Neural cell (in vitro differentiated cells): ENCODE results near the gene TARBP2. TPM values are rescaled to one million over a fixed set of nuclear protein-coding genes. Genes with fewer than 3 reads are reported as not detected.

Experiments
- H2AFZ ChIP-seq: fragments of 200-600, 300-800 bp; sonication (generic), shearing (Covaris generic); 2 replicates; pipeline ENCODE4 v1.6.0; 2014; ENCODE audit warnings: low read depth, mild to moderate bottlenecking, antibody characterized with exemption, low read length, moderate library complexity
- H3F3A ChIP-seq: fragments of 200-600 bp; shearing (Covaris generic); 2 replicates; pipeline ENCODE4 v1.6.1; 2016; ENCODE audit warnings: mild to moderate bottlenecking, moderate library complexity, mixed read lengths, antibody characterized with exemption, low read length; ENCODE audit not compliant: insufficient read depth, poor library complexity, severe bottlenecking
- H3K27ac ChIP-seq: fragments of 200-600, 300-800 bp; sonication (generic), shearing (Covaris generic); 2 replicates; pipeline ENCODE4 v1.5.1; 2014; ENCODE audit warnings: mild to moderate bottlenecking, low read length, moderate library complexity
- H3K27me3 ChIP-seq: fragments of 300-800, 200-600 bp; sonication (generic), shearing (Covaris generic); 2 replicates; pipeline ENCODE4 v1.6.0; 2014; ENCODE audit warnings: mild to moderate bottlenecking, low read depth, low read length, moderate library complexity; ENCODE audit not compliant: insufficient read depth
- H3K36me3 ChIP-seq: fragments of 300-800, 200-600 bp; sonication (generic), shearing (Covaris generic); 2 replicates; pipeline ENCODE4 v1.5.1; 2014; ENCODE audit warnings: mild to moderate bottlenecking, antibody characterized with exemption, low read length, moderate library complexity; ENCODE audit not compliant: insufficient read depth
- H3K4me2 ChIP-seq: fragments of 300-800, 200-600 bp; sonication (generic), shearing (Covaris generic); 2 replicates; pipeline ENCODE4 v1.6.0; 2014; ENCODE audit warnings: mild to moderate bottlenecking, low read length
- H3K4me3 ChIP-seq: fragments of 300-800, 200-600 bp; sonication (generic), shearing (Covaris generic); 2 replicates; pipeline ENCODE4 v1.5.1; 2014; ENCODE audit warnings: mild to moderate bottlenecking, low read length, moderate library complexity
- H3K79me2 ChIP-seq: fragments of 200-600 bp; shearing (Covaris generic); replicated peaks from 2 replicates; pipeline ENCODE4 v1.6.0; 2014; ENCODE audit warnings: mild to moderate bottlenecking, low read length, moderate library complexity; ENCODE audit not compliant: insufficient read depth
- H3K9ac ChIP-seq: fragments of 300-800, 200-600 bp; sonication (generic), shearing (Covaris generic); 2 replicates; pipeline ENCODE4 v1.6.1; 2016; ENCODE audit warnings: mild to moderate bottlenecking, low read length, mixed read lengths
- H3K9me2 ChIP-seq: fragments of 200-600 bp; shearing (Covaris generic); 2 replicates; pipeline ENCODE4 v1.6.1; 2016; ENCODE audit warnings: mild to moderate bottlenecking, low read length, mixed read lengths; ENCODE audit not compliant: insufficient read depth
- H3K9me3 ChIP-seq: fragments of 200-600, 300-800 bp; sonication (generic), shearing (Covaris generic); 2 replicates; pipeline ENCODE4 v1.6.1; 2016; ENCODE audit warnings: mild to moderate bottlenecking, mixed run types, low read length, moderate library complexity, mixed read lengths
- H4K20me1 ChIP-seq: fragments of 200-600 bp; shearing (Covaris generic); 2 replicates; pipeline ENCODE4 v1.6.1; 2016; ENCODE audit warnings: mild to moderate bottlenecking, mixed run types; ENCODE audit not compliant: insufficient read depth
- EP300 ChIP-seq: fragments of 450-650 bp; conservative IDR thresholded peaks from 2 replicates; pipeline ENCODE4 v1.6.1; 2014; ENCODE audit warnings: antibody characterized with exemption, mild to moderate bottlenecking, moderate library complexity; ENCODE audit not compliant: poor library complexity, severe bottlenecking
- EZH2 ChIP-seq: fragments of 200-600, 300-800 bp; shearing (Covaris generic), sonication (generic); IDR thresholded peaks from 2 replicates; pipeline ENCODE4 v1.6.1; 2014; ENCODE audit warnings: antibody characterized with exemption, low read length, borderline replicate concordance, mild to moderate bottlenecking; ENCODE audit not compliant: insufficient read depth, poor library complexity, severe bottlenecking
- MXI1 ChIP-seq: fragments of 450-650 bp; conservative IDR thresholded peaks from 2 replicates; pipeline ENCODE4 v1.6.1; 2014; ENCODE audit warnings: antibody characterized with exemption, mild to moderate bottlenecking; ENCODE audit not compliant: poor library complexity, severe bottlenecking
- POLR2AphosphoS5 ChIP-seq: IDR thresholded peaks from 2 replicates; pipeline ENCODE4 v1.6.1; 2012
- RAD21 ChIP-seq: fragments of 450-650 bp; conservative IDR thresholded peaks from 2 replicates; pipeline ENCODE4 v1.6.1; 2014; ENCODE audit warnings: antibody characterized with exemption, mild to moderate bottlenecking, moderate library complexity
- SMC3 ChIP-seq: fragments of 450-650 bp; conservative IDR thresholded peaks from 2 replicates; pipeline ENCODE4 v1.6.1; 2014; ENCODE audit warnings: antibody characterized with exemption, mild to moderate bottlenecking, moderate library complexity; ENCODE audit not compliant: poor library complexity
- TAF1 ChIP-seq: IDR thresholded peaks from 2 replicates; pipeline ENCODE4 v1.6.1; 2012; ENCODE audit warnings: low read depth
- polyA plus RNA-seq: library from polyadenylated mRNA; depleted of rRNA; stranded (reverse); fragments of >200 nt; gene quantifications from 2 replicates; pipeline ENCODE4 v1.2.3, GENCODE V29; 2014
- TF ChIP-seq, protein P1 (sequence below): IDR thresholded peaks from 2 replicates; pipeline ENCODE4 v1.6.1; 2012; ENCODE audit warnings: borderline replicate concordance
- TF ChIP-seq, protein P2 (sequence below): fragments of 450-650 bp; IDR thresholded peaks from 2 replicates; pipeline ENCODE4 v1.5.1; 2014; ENCODE audit warnings: antibody characterized with exemption, mild to moderate bottlenecking, moderate library complexity; ENCODE audit not compliant: poor library complexity, severe bottlenecking

Gene TARBP2
- polyA plus RNA-seq, 1 donor from 2014 or later: 135 TPM

DNA sequence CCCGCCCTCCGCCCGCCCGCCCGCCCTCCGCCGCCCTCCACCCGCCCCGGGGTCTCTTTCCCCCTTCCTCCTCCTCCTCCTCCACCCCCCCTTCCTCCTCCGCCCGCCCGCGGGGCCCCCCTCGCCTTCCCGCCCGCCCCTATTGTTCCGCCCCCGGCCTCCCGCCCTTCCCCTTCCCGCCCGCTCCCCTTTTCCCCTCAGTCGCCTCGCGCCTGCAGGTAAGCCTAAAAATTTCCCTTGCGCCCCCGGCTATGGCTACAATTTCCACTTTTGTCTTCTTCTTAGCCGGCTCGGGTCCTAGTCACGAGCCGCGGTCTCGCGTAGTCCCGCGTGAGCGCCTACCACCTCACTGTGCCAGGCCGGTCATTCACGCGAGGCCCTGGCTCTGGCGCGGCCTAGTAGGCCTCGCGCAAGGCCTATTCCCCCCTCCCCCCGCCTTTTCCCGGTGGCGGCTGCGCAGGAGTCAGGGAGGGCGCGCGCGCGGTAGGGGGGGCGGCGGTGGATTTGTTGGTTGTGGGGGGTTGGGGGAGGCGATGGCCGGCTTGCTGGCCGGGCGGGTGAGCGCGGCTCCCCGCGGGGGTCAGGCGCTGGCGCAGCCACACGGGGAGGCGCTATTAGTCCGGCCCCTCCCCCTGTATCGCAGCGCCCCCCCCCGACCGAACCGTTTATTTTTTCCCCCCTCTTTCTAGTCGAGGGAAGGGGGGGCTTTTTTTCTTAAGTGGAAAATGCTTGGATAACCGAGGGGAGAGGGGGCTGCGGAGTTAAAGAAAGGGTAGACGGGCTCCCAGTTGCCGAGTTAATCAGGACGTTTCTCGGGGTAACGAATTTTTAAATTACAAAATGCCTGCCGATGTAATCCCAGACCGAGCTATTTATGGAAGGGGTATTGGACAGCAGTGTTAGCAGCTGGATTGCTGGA is 48.7 kb upstream of the TARBP2 start:
- Histone ChIP-seq H4K20me1 (peaks cover 21% of the 10 kb centered on the region), H3F3A (no peaks in the 10 kb centered on the region), H3K4me2 (peak overlapping the region; percentile 91), H3K9ac (peak overlapping the region; percentile 97), H3K4me3 (peak overlapping the region; percentile 76), H2AFZ (no peak overlapping the region), H3K9me3 (no peaks in the 10 kb centered on the region), H3K27ac (peak overlapping the region; percentile 95), H3K27me3 (no peaks in the 10 kb centered on the region), H3K79me2 (peaks cover 39% of the 10 kb centered on the region), H3K36me3 (peaks cover 9% of the 10 kb centered on the region), H3K9me2 (no peaks in the 10 kb centered on the region)
- TF ChIP-seq, protein P1, sequence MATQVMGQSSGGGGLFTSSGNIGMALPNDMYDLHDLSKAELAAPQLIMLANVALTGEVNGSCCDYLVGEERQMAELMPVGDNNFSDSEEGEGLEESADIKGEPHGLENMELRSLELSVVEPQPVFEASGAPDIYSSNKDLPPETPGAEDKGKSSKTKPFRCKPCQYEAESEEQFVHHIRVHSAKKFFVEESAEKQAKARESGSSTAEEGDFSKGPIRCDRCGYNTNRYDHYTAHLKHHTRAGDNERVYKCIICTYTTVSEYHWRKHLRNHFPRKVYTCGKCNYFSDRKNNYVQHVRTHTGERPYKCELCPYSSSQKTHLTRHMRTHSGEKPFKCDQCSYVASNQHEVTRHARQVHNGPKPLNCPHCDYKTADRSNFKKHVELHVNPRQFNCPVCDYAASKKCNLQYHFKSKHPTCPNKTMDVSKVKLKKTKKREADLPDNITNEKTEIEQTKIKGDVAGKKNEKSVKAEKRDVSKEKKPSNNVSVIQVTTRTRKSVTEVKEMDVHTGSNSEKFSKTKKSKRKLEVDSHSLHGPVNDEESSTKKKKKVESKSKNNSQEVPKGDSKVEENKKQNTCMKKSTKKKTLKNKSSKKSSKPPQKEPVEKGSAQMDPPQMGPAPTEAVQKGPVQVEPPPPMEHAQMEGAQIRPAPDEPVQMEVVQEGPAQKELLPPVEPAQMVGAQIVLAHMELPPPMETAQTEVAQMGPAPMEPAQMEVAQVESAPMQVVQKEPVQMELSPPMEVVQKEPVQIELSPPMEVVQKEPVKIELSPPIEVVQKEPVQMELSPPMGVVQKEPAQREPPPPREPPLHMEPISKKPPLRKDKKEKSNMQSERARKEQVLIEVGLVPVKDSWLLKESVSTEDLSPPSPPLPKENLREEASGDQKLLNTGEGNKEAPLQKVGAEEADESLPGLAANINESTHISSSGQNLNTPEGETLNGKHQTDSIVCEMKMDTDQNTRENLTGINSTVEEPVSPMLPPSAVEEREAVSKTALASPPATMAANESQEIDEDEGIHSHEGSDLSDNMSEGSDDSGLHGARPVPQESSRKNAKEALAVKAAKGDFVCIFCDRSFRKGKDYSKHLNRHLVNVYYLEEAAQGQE: peak; percentile 66
- no peak for TF ChIP-seq EP300
- TF ChIP-seq, protein P2, sequence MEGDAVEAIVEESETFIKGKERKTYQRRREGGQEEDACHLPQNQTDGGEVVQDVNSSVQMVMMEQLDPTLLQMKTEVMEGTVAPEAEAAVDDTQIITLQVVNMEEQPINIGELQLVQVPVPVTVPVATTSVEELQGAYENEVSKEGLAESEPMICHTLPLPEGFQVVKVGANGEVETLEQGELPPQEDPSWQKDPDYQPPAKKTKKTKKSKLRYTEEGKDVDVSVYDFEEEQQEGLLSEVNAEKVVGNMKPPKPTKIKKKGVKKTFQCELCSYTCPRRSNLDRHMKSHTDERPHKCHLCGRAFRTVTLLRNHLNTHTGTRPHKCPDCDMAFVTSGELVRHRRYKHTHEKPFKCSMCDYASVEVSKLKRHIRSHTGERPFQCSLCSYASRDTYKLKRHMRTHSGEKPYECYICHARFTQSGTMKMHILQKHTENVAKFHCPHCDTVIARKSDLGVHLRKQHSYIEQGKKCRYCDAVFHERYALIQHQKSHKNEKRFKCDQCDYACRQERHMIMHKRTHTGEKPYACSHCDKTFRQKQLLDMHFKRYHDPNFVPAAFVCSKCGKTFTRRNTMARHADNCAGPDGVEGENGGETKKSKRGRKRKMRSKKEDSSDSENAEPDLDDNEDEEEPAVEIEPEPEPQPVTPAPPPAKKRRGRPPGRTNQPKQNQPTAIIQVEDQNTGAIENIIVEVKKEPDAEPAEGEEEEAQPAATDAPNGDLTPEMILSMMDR: peak; percentile 45

DNA sequence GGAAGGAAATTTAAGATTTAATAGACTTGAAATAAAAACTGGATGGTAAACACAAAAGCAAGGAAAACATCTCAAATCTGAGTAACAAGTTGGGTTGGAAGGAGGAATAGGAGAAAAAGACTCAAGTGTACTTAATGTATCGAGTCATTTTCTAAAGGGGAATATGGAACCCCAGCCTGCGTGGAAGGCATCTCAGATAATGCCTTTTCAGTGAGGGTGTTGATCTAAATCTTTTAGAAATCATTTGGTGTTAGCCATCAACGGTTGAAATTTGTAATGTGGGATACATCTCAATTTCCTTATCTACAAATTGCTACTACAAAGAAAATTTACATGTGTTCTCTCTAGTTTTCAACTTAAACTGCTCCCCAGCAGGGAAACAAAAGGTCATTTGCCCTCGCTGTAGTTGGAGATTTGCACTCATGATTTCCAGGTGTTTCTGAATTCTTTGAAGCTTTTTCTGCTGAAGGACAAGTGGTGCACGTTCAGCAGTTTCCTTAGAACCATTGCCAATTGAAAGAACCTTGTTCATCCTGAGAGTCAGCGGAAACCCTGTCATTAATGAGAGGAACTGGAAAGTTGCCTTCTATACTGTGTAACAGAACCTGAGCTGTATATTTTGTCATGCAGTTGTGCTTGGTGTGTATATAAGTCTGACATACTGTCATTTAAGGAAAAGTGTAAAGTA is 47.0 kb upstream of the TARBP2 start:
- Histone ChIP-seq H3F3A (no peaks in the 10 kb centered on the region), H4K20me1 (peaks cover 25% of the 10 kb centered on the region), H3K27me3 (no peaks in the 10 kb centered on the region), H2AFZ (no peak overlapping the region), H3K9me2 (no peaks in the 10 kb centered on the region), H3K36me3 (peaks cover 9% of the 10 kb centered on the region), H3K27ac (no peak overlapping the region), H3K79me2 (peaks cover 42% of the 10 kb centered on the region), H3K4me3 (peak overlapping the region; percentile 76), H3K9me3 (no peaks in the 10 kb centered on the region), H3K4me2 (peak overlapping the region; percentile 91), H3K9ac (peak overlapping the region; percentile 97)
- TF ChIP-seq, protein P1: no peak
- TF ChIP-seq, protein P2: no peak
- TF ChIP-seq EP300 (no peak), RAD21 (no peak), TAF1 (no peak), SMC3 (no peak), POLR2AphosphoS5 (no peak), EZH2 (no peak), MXI1 (no peak)
